ENCODE results near the gene PRR15L. TPM values are rescaled to one million over a fixed set of nuclear protein-coding genes. Genes with fewer than 3 reads are reported as not detected.
A peak's percentile ranks its signal among the peaks of the same experiment; 100 is the strongest.

Gene PRR15L
- total RNA-seq, 1 donor from 2014 or later: not detected

- no peak for DNase-seq
Measured at GRCh38 chr17:47959825-47960655, 2.4 kb upstream of the PRR15L start.

GRCh38 chr17:47956791-47957590 is 692 bp downstream of the PRR15L start:
- no peak for DNase-seq

- DNase-seq: no peak
Measured at GRCh38 chr17:47955497-47956461, 1.9 kb downstream of the PRR15L start.

- DNase-seq: no peak
Measured at GRCh38 chr17:47953909-47954308, 3.8 kb downstream of the PRR15L start.

GRCh38 chr17:47952171-47953021 is 5.3 kb downstream of the PRR15L start:
- DNase-seq: no peak

GRCh38 chr17:47950448-47950847 is 7.2 kb downstream of the PRR15L start:
- no peak for DNase-seq

- DNase-seq: no peak
Measured at GRCh38 chr17:47949946-47950345, 7.7 kb downstream of the PRR15L start.

- DNase-seq: peak; percentile 45
Measured at GRCh38 chr17:47949197-47949759, 8.4 kb downstream of the PRR15L start.

GRCh38 chr17:47948706-47949196 is 8.9 kb downstream of the PRR15L start:
- no peak for DNase-seq

GRCh38 chr17:47946929-47947397 is 10.7 kb downstream of the PRR15L start:
- peak; percentile 6 for DNase-seq

- no peak for DNase-seq
Measured at GRCh38 chr17:47946516-47946915, 11.2 kb downstream of the PRR15L start.

- no peak for DNase-seq
Measured at GRCh38 chr17:47945529-47946508, 11.9 kb downstream of the PRR15L start.

- peak; percentile 41 for DNase-seq
Measured at GRCh38 chr17:47945080-47945479, 12.6 kb downstream of the PRR15L start.

GRCh38 chr17:47942568-47942967 is 15.1 kb downstream of the PRR15L start:
- DNase-seq: no peak

- no peak for DNase-seq
Measured at GRCh38 chr17:47942096-47942510, 15.6 kb downstream of the PRR15L start.

GRCh38 chr17:47941246-47942095 is 16.2 kb downstream of the PRR15L start, which contains the start of gene PNPO:
PNPO (plus strand) TSS chr17:47941571; CDS start chr17:47941676, 105 bp downstream.
- DNase-seq: peak; percentile 97

GRCh38 chr17:47937941-47938340 is 19.7 kb downstream of the PRR15L start:
- no peak for DNase-seq

GRCh38 chr17:47935961-47936360 is 21.7 kb downstream of the PRR15L start:
- no peak for DNase-seq
